ENCODE data around the gene DNASE1L1.
"Not testable (repeated sequence)": the region's sequence is repeated elsewhere in the genome, so short reads cannot be mapped to it uniquely, and the experiment has no call there.

The DNASE1L1 gene

DNA sequence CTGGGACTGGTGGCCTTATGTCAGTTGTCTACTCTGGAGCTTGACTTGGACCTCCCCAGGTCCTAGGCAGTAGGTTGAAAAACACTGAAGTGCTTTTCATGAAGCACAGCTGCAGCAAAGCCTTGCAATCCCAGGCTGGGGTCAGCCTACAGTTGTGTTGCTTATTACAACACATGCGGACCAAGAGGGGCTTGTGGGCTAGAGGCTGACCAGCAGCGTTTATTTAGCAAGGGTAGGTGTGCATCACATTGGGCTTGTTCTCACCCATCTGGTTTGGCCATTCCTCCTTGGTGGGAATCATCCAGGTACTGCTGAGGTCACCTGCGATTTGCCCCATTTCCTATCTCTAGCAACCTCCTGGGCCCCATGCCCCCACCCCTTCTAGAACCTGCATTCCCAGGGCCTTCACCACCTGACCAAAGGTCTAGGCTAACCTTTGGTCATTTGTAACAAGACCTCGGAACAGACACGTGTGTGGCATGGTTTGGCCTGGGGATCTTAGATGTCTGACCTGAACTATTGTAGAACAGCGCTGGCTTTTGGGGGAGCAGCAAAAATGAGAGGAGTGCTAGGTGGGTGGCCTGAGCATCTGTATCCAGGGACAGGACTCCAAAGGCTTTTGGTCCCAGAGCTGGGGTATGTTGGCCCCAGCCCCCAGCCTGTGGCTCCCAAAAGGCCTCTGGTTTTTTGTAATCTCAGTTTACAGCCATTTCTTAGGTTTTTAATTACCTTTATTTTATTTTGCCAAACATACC is 7.8 kb downstream of the DNASE1L1 start:
- Histone ChIP-seq H3K27ac (no peak overlapping the region), H3K4me3 (ENCODE audit: low read depth, low read length) (no peak overlapping the region), H3K36me3 (replicated peaks) (peaks cover 32% of the 10 kb centered on the region), H3K27me3 (replicated peaks) (no peaks in the 10 kb centered on the region)
- in situ Hi-C loops (cut with HindIII; ENCODE audit: low pct_ligation_motif_present, low sequenced_read_pairs), result no loop called here
- TF ChIP-seq, protein P1, sequence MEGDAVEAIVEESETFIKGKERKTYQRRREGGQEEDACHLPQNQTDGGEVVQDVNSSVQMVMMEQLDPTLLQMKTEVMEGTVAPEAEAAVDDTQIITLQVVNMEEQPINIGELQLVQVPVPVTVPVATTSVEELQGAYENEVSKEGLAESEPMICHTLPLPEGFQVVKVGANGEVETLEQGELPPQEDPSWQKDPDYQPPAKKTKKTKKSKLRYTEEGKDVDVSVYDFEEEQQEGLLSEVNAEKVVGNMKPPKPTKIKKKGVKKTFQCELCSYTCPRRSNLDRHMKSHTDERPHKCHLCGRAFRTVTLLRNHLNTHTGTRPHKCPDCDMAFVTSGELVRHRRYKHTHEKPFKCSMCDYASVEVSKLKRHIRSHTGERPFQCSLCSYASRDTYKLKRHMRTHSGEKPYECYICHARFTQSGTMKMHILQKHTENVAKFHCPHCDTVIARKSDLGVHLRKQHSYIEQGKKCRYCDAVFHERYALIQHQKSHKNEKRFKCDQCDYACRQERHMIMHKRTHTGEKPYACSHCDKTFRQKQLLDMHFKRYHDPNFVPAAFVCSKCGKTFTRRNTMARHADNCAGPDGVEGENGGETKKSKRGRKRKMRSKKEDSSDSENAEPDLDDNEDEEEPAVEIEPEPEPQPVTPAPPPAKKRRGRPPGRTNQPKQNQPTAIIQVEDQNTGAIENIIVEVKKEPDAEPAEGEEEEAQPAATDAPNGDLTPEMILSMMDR (IDR thresholded peaks at IDR 0.05; ENCODE audit: low read depth, low read length, missing control alignments), result no peak
- no peak for DNase-seq

DNA sequence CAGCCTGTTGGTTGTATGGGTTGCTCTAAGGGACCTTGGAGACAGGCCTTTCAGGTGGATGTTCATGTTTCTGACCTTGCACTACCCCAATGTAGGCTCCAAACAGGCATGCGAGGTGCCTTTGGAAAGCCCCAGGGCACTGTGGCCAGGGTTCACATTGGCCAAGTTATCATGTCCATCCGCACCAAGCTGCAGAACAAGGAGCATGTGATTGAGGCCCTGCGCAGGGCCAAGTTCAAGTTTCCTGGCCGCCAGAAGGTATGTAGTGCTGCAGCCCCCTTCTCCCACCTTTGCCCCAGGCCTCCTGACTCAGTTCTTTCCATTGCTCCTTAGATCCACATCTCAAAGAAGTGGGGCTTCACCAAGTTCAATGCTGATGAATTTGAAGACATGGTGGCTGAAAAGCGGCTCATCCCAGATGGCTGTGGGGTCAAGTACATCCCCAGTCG is 8.7 kb downstream of the DNASE1L1 start:
- H3K36me3 ChIP-seq (replicated peaks), result peaks cover 32% of the 10 kb centered on the region
- H3K27me3 ChIP-seq (replicated peaks); H3K27ac ChIP-seq; in situ Hi-C loops (cut with HindIII; ENCODE audit: low pct_ligation_motif_present, low sequenced_read_pairs); DNase-seq: not testable (repeated sequence)
- peak overlapping the region; percentile 86 for H3K4me3 ChIP-seq (ENCODE audit: low read depth, low read length)

GRCh38 chrX:154399527-154400368 is 9.3 kb downstream of the DNASE1L1 start:
- H3K27ac ChIP-seq, result peak overlapping the region; percentile 99
- H3K4me3 ChIP-seq (ENCODE audit: low read depth, low read length), result peak overlapping the region; percentile 86

GRCh38 chrX:154398668-154399526 is 10.2 kb downstream of the DNASE1L1 start:
- TF ChIP-seq, protein P1 (IDR thresholded peaks at IDR 0.05; ENCODE audit: low read depth, low read length, missing control alignments), result peak; percentile 80
- peaks cover 32% of the 10 kb centered on the region for H3K36me3 ChIP-seq (replicated peaks)
- in situ Hi-C loops (cut with HindIII; ENCODE audit: low pct_ligation_motif_present, low sequenced_read_pairs), result no loop called here
- H3K27me3 ChIP-seq (replicated peaks), result no peaks in the 10 kb centered on the region
- peak overlapping the region; percentile 99 for H3K27ac ChIP-seq
- H3K4me3 ChIP-seq (ENCODE audit: low read depth, low read length), result peak overlapping the region; percentile 86
- DNase-seq, result peak; percentile 61

More at GRCh38 chrX:154399527-154400368, 9.3 kb downstream of the DNASE1L1 start:
- no peak for DNase-seq
- no peaks in the 10 kb centered on the region for H3K27me3 ChIP-seq (replicated peaks)
- H3K36me3 ChIP-seq (replicated peaks), result peaks cover 32% of the 10 kb centered on the region
- TF ChIP-seq, protein P1 (IDR thresholded peaks at IDR 0.05; ENCODE audit: low read depth, low read length, missing control alignments), result no peak
- in situ Hi-C loops (cut with HindIII; ENCODE audit: low pct_ligation_motif_present, low sequenced_read_pairs), result no loop called here

DNA sequence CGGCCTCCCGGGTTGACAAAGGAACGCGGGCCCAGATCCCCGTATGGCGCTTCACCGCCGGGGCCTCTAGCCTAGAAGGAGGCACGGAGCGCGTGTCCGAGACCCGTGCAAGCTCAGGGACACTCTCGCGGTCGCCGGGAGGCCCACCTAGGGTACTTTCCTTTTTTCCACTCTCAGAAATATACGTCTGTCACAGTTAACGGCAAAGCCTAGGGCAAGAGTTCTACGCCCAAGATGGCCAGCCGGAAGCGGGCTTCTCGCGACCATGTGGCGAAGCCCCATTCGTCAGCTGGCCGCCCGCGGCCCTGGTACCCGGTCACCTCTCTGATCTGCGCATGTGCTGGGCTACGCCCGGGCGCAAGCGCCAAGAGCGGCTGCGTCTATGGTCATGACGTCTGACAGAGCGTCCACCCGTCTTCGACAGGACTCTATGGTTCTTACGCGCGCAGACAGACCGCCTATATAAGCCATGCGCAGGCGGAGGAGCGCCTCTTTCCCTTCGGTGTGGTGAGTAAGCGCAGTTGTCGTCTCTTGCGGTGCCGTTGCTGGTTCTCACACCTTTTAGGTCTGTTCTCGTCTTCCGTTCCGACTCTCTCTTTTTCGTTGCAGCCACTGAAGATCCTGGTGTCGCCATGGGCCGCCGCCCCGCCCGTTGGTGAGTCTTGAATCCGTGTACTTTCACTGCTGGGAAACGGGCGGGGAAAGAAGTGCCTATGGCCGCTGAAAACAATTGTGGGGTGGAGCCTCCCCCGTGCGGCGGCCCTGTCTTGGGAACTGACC is 11.0 kb downstream of the DNASE1L1 start, which contains the start of gene RPL10:
RPL10 (plus strand) TSS at position 490 of the 780 bp plus-strand sequence; CDS start at position 633, 143 bp downstream.
- peak within 1 kb of the TSS; percentile 99 for H3K27ac ChIP-seq
- in situ Hi-C loops (cut with HindIII; ENCODE audit: low pct_ligation_motif_present, low sequenced_read_pairs), result no loop called here
- peak; percentile 94 for DNase-seq
- peaks cover 32% of the 10 kb centered on the region for H3K36me3 ChIP-seq (replicated peaks)
- no peaks in the 10 kb centered on the region for H3K27me3 ChIP-seq (replicated peaks)
- H3K4me3 ChIP-seq (ENCODE audit: low read depth, low read length), result peak within 1 kb of the TSS; percentile 86
- TF ChIP-seq, protein P1 (IDR thresholded peaks at IDR 0.05; ENCODE audit: low read depth, low read length, missing control alignments), result no peak
